ENCODE measurements around the gene IGDCC3. TPM values are rescaled to one million over a fixed set of nuclear protein-coding genes. Genes with fewer than 3 reads are reported as not detected.

Gene IGDCC3
- total RNA-seq, 6 experiments from 2014 or later = not detected

DNA sequence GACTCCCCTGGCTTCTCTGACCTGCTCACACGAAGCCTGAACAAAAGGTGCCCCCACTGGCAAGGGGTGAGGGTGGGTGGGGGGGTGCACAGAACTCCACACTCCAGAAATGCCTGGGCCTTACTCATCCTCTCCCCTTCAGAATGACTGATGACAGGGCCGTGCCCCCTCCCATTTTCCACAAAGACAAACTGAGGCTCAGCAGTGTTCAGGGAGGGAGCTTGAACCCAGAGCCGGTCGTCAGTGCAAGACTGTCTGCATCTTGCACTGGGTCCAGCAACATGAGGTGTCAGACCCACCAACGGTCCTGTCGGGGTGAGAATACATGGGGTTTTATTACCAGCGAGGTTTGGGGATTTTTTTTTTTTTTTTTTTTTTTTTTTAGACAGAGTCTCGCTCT lies 15.3 kb downstream of the IGDCC3 start:
- TF ChIP-seq, protein P1, sequence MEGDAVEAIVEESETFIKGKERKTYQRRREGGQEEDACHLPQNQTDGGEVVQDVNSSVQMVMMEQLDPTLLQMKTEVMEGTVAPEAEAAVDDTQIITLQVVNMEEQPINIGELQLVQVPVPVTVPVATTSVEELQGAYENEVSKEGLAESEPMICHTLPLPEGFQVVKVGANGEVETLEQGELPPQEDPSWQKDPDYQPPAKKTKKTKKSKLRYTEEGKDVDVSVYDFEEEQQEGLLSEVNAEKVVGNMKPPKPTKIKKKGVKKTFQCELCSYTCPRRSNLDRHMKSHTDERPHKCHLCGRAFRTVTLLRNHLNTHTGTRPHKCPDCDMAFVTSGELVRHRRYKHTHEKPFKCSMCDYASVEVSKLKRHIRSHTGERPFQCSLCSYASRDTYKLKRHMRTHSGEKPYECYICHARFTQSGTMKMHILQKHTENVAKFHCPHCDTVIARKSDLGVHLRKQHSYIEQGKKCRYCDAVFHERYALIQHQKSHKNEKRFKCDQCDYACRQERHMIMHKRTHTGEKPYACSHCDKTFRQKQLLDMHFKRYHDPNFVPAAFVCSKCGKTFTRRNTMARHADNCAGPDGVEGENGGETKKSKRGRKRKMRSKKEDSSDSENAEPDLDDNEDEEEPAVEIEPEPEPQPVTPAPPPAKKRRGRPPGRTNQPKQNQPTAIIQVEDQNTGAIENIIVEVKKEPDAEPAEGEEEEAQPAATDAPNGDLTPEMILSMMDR (IDR thresholded peaks at IDR 0.05) = no peak
- H3K27ac Mint-ChIP-seq = no peak overlapping the region
- no peaks in the 10 kb centered on the region for H3K9me3 Mint-ChIP-seq
- H3K4me3 Mint-ChIP-seq = no peak overlapping the region
- no peak for DNase-seq
- peaks cover 37% of the 10 kb centered on the region for H3K27me3 Mint-ChIP-seq (ENCODE audit: insufficient read depth)
- H3K36me3 Mint-ChIP-seq (ENCODE audit: low read depth) = no peaks in the 10 kb centered on the region
- H3K4me1 Mint-ChIP-seq (ENCODE audit: low read depth) = no peaks in the 10 kb centered on the region; the same call in 1 of the 2 replicates

DNA sequence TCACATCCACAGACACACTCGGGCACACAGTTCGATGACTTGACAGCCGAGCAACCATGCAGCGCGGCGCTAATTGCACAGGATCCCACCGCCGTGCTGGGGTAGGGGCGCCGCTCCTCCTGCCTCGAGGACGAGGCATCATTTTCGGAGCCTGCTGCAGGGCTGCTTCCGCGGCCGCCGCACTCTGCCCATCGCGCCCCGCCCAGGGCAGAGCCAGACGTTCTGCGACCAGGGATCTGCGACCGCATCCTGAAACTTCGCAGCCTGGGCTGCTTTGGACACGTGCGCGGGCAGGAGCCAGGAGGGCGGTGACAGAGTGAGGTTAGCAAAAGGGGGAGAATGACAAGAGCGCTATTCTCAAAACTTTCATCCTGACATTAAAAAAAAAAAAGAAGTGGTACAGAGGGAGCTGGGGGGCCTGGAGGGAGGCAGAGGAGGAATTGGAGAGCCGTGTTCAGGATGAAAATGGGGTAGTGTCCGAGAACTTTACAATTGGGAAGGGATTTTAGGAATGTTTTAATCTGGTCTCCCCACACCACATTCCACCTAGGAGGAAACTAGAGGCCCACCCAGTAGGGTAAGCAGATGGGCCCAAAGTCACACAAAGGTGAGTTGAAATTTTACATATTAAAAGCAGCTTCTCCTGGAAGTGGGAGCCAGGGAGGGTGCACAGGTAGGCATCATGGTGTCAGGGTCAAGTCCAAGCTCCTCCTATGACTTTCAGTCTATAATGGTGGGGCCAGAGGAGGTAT lies 15.9 kb downstream of the IGDCC3 start:
- TF ChIP-seq, protein P1 (IDR thresholded peaks at IDR 0.05) = no peak
- Mint-ChIP-seq H3K27ac (no peak overlapping the region), H3K36me3 (ENCODE audit: low read depth) (no peaks in the 10 kb centered on the region), H3K4me1 (ENCODE audit: low read depth) (no peaks in the 10 kb centered on the region; the same call in 1 of the 2 replicates), H3K4me3 (no peak overlapping the region), H3K9me3 (no peaks in the 10 kb centered on the region), H3K27me3 (ENCODE audit: insufficient read depth) (peaks cover 43% of the 10 kb centered on the region)
- no peak for DNase-seq

DNA sequence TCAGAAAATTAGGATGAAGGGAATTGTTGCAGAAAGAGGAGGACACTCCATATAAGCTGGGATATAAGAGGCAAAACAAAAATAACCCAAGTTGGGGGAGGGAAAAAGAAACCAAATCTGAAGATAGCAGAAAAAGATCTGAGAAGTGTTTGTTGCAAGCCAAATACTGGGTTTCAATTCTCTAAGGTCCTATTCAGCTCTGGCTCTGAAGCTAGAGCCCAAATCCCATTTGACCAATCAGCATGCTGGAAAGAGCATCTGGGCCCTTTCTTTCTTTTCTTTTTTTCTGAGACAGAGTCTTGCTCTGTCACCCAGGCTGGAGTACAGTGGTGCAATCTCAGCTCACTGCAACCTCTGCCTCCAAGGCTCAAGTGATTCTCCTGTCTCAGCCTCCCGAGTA lies 17.3 kb downstream of the IGDCC3 start:
- H3K27ac Mint-ChIP-seq = no peak overlapping the region
- H3K36me3 Mint-ChIP-seq (ENCODE audit: low read depth) = no peaks in the 10 kb centered on the region
- TF ChIP-seq, protein P1 (IDR thresholded peaks at IDR 0.05) = no peak
- H3K4me1 Mint-ChIP-seq (ENCODE audit: low read depth) = no peaks in the 10 kb centered on the region; the same call in 1 of the 2 replicates
- no peak for DNase-seq
- no peak overlapping the region for H3K4me3 Mint-ChIP-seq
- H3K27me3 Mint-ChIP-seq (ENCODE audit: insufficient read depth) = peaks cover 45% of the 10 kb centered on the region
- no peaks in the 10 kb centered on the region for H3K9me3 Mint-ChIP-seq

GRCh38 chr15:65355988-65356353 lies 21.8 kb downstream of the IGDCC3 start:
- Mint-ChIP-seq H3K4me3 (no peak overlapping the region), H3K9me3 (peaks cover 11% of the 10 kb centered on the region; the same call in 1 of the 2 replicates), H3K27ac (no peak overlapping the region), H3K4me1 (ENCODE audit: low read depth) (no peaks in the 10 kb centered on the region), H3K27me3 (ENCODE audit: insufficient read depth) (peaks cover 50% of the 10 kb centered on the region), H3K36me3 (ENCODE audit: low read depth) (peaks cover 6% of the 10 kb centered on the region; the same call in 1 of the 2 replicates)
- TF ChIP-seq, protein P1 (IDR thresholded peaks at IDR 0.05) = no peak
- DNase-seq = no peak

- no peaks in the 10 kb centered on the region for H3K4me1 Mint-ChIP-seq (ENCODE audit: low read depth)
- no peak overlapping the region for H3K27ac Mint-ChIP-seq
- TF ChIP-seq, protein P1 (IDR thresholded peaks at IDR 0.05) = no peak
- peaks cover 11% of the 10 kb centered on the region; the same call in 1 of the 2 replicates for H3K9me3 Mint-ChIP-seq
- H3K4me3 Mint-ChIP-seq = no peak overlapping the region
- DNase-seq = no peak
- peaks cover 54% of the 10 kb centered on the region for H3K27me3 Mint-ChIP-seq (ENCODE audit: insufficient read depth)
- peaks cover 6% of the 10 kb centered on the region; the same call in 1 of the 2 replicates for H3K36me3 Mint-ChIP-seq (ENCODE audit: low read depth)
Observed at GRCh38 chr15:65355173-65355987, 22.4 kb downstream of the IGDCC3 start.

Measured in HFFc6 (cell line).